K562 (cell line): Measurements from ENCODE around the gene ROBO2. TPM values are rescaled to one million over a fixed set of nuclear protein-coding genes. Genes with fewer than 3 reads are reported as not detected.

Experiments used
- ATAC-seq: fragments of 200-7000 bp; cut with Tn5 transposase; 3 replicates; pipeline ENCODE4 v1.9.1; 2020; ENCODE audit warnings: moderate library complexity
- BruUV-seq: library from RNA; stranded (reverse); fragments of 400-500 nt; replicated peaks from 2 replicates; lab custom pipeline; 2021; lab: Mats Ljungman, UMichigan
- CTCF ChIA-PET: fragments of 300-600 bp; formaldehyde crosslinking; extraction: SDS; loops from one replicate; lab custom pipeline; 2021; ENCODE audit warnings: low intra/inter-chr PET ratio; lab: Yijun Ruan, JAX
- POLR2A ChIA-PET: fragments of 300-600, 350-650 bp; sonication (Branson Sonifier 250); formaldehyde crosslinking; extraction: SDS; loops from one replicate; lab custom pipeline; 2021; ENCODE audit warnings: antibody characterized with exemption, inconsistent platforms; lab: Yijun Ruan, JAX
- DNase-seq, 4 experiments: peaks; one replicate each; pipeline versions ENCODE4 v3.0.0 to v3.0.0-alpha.2; 2011 to 2018; ENCODE audit warnings: low spot score in 3 of 4, mixed read lengths in 3 of 4; ENCODE audit errors: extremely low read depth in 1 of 4
- FAIRE-seq: peaks from 2 replicates; lab custom pipeline; 2011; peaks lifted over from hg19 to GRCh38; lab: Jason Lieb, UNC
- H2AFZ ChIP-seq: 2 replicates; pipeline ENCODE4 v1.6.0; 2011; ENCODE audit warnings: low read depth, low read length, control low read depth, inconsistent platforms
- H3K27ac ChIP-seq: fragments of 200-600 bp; 3 replicates; pipeline ENCODE4 v1.8.0; 2011; ENCODE audit warnings: low read depth, mild to moderate bottlenecking, control low read depth, inconsistent platforms, low read length, moderate library complexity, mixed read lengths; ENCODE audit errors: extremely low read depth
- H3K27me3 ChIP-seq, 2 experiments: fragments of 300-600 bp in 1 of 2; 2 replicates in 1 of 2; 3 replicates in 1 of 2; pipeline versions ENCODE4 v1.6.0 to v1.8.0; 2011; ENCODE audit warnings: inconsistent platforms in 2 of 2, low read length in 2 of 2, mild to moderate bottlenecking in 1 of 2, mixed read lengths in 1 of 2, moderate library complexity in 1 of 2; ENCODE audit not compliant: control insufficient read depth in 2 of 2, insufficient read depth in 2 of 2
- H3K36me3 ChIP-seq: fragments of 300-600 bp; 3 replicates; pipeline ENCODE4 v1.8.0; 2011; ENCODE audit warnings: mild to moderate bottlenecking, low read length, inconsistent platforms; ENCODE audit not compliant: control insufficient read depth, insufficient read depth
- H3K4me1 ChIP-seq, 2 experiments: fragments of 200-600 bp in 1 of 2; replicated peaks in 1 of 2; 2 replicates in 1 of 2; 3 replicates in 1 of 2; pipeline versions ENCODE4 v1.5.1 to v1.8.0; 2011; ENCODE audit warnings: inconsistent platforms in 2 of 2, low read length in 2 of 2, mild to moderate bottlenecking in 1 of 2, mixed read lengths in 1 of 2, moderate library complexity in 1 of 2; ENCODE audit not compliant: control insufficient read depth in 2 of 2, insufficient read depth in 2 of 2
- H3K4me2 ChIP-seq: 2 replicates; pipeline ENCODE4 v1.6.1; 2011; ENCODE audit warnings: low read length, control low read depth, inconsistent platforms, mixed read lengths; ENCODE audit not compliant: insufficient read depth
- H3K4me3 ChIP-seq: fragments of 200-600 bp; sonication (generic), shearing (Covaris generic); 2 replicates; pipeline ENCODE4 v1.5.1; 2016; ENCODE audit warnings: control low read depth, inconsistent platforms
- H3K79me2 ChIP-seq: fragments of 200-600 bp; 3 replicates; pipeline ENCODE4 v1.8.0; 2011; ENCODE audit warnings: low read length, inconsistent platforms; ENCODE audit not compliant: control insufficient read depth, insufficient read depth
- H3K9ac ChIP-seq, 2 experiments: 2 replicates each; pipeline versions ENCODE4 v1.6.0 to v1.6.1; 2011; ENCODE audit warnings: low read depth in 2 of 2, low read length in 2 of 2, control low read depth in 1 of 2, inconsistent platforms in 1 of 2, mild to moderate bottlenecking in 1 of 2, mixed read lengths in 1 of 2; ENCODE audit not compliant: insufficient read depth in 1 of 2
- H3K9me1 ChIP-seq: one replicate; pipeline ENCODE4 v1.6.0; 2011; ENCODE audit warnings: inconsistent platforms, mild to moderate bottlenecking, low read length, moderate library complexity; ENCODE audit not compliant: control insufficient read depth, insufficient read depth
- H3K9me3 ChIP-seq: replicated peaks from 2 replicates; pipeline ENCODE4 v1.5.1; 2011; ENCODE audit warnings: low read depth, low read length, inconsistent platforms; ENCODE audit not compliant: control insufficient read depth, insufficient read depth
- H4K20me1 ChIP-seq: replicated peaks from 2 replicates; pipeline ENCODE4 v1.6.1; 2011; ENCODE audit warnings: low read length, inconsistent platforms, mixed read lengths; ENCODE audit not compliant: control insufficient read depth, insufficient read depth
- BCOR ChIP-seq: fragments of 450-650 bp; IDR thresholded peaks from 2 replicates; pipeline ENCODE4 v1.6.1; 2016
- KAT7 ChIP-seq: sonication (generic); formaldehyde crosslinking; IDR thresholded peaks from 2 replicates; pipeline ENCODE4 v1.8.0; 2022; ENCODE audit warnings: missing genetic modification reagents, mild to moderate bottlenecking, borderline replicate concordance
- MXI1 ChIP-seq: IDR thresholded peaks from 2 replicates; pipeline ENCODE4 v1.6.1; 2011; ENCODE audit warnings: low read depth, mild to moderate bottlenecking, improper control_type of control experiment, low read length
- PHF8 ChIP-seq: fragments of 200-600 bp; sonication (generic); IDR thresholded peaks from 2 replicates; pipeline ENCODE4 v1.6.1; 2012; ENCODE audit warnings: mixed run types, mild to moderate bottlenecking, inconsistent platforms, low read length, moderate library complexity, borderline replicate concordance
- SMARCC2 ChIP-seq: fragments of 450-650 bp; IDR thresholded peaks from 2 replicates; pipeline ENCODE4 v1.6.1; 2017; ENCODE audit warnings: antibody characterized with exemption, moderate library complexity, mild to moderate bottlenecking, low read depth
- ZBTB12 ChIP-seq: fragments of 250-450 bp; sonication (Bioruptor Pico); IDR thresholded peaks from 2 replicates; pipeline ENCODE4 v1.4.0; 2020
- ZC3H8 ChIP-seq: fragments of 450-650 bp; IDR thresholded peaks from 2 replicates; pipeline ENCODE4 v1.6.1; 2017
- WGBS: fragments of 100-300 bp; shearing (Covaris generic); methylation state at CpG from one replicate; pipeline ENCODE4 v1.1.6; 2016; ENCODE audit warnings: low coverage, mixed read lengths; ENCODE audit not compliant: insufficient coverage; ENCODE audit errors: missing lambda C conversion rate; 5-methylcytosine and 5-hydroxymethylcytosine counted together
- in situ Hi-C: fragments of 300-500 bp; cut with MboI; formaldehyde crosslinking; loops from 4 replicates; pipeline ENCODE4 v1.15.0; 2018; ENCODE audit warnings: inconsistent platforms, mixed read lengths
- intact Hi-C: fragments of 100-400 bp; cut with micrococcal nuclease; formaldehyde crosslinking; loops from 2 replicates; pipeline ENCODE4 v1.14.2; 2022
- polyA plus RNA-seq, 8 experiments: library from polyadenylated mRNA; depleted of rRNA in 4 of 8; stranded (reverse) in 5 of 8; unstranded in 3 of 8; fragments of >200 nt; fragmentation: Nextera tagmentation in 2 of 8; fragmentation: Illumina TruSeq in 1 of 8; extraction: Ambion mirVana in 2 of 8; extraction: Trizol in 1 of 8; gene quantifications; 2 replicates each; pipeline versions ENCODE4 v1.2.1 to v1.2.3, GENCODE V29; 2011 to 2014; ENCODE audit warnings: inconsistent platforms in 1 of 8, missing spikeins in 1 of 8
- total RNA-seq, 7 experiments: library from RNA; depleted of rRNA in 6 of 7; stranded (reverse); fragments of >200 nt in 6 of 7; fragmentation: Illumina TruSeq in 2 of 7; extraction: Trizol in 2 of 7; gene quantifications; 2 replicates each; pipeline versions ENCODE4 v1.2.1 to v1.2.3, GENCODE V29; 2011 to 2021; ENCODE audit warnings: low replicate concordance in 1 of 7

ROBO2 gene
- total and polyA plus RNA-seq, 9 of the 15 experiments (the other 6 are each of a cell fraction or from before 2014, with no cell fraction given): 0.84 to 3.0 (median 1.7) TPM

GRCh38 chr3:77460326-77460725 lies 420.4 kb downstream of the ROBO2 start:
- FAIRE-seq (no peak), DNase-seq (no peak), ATAC-seq (no peak)
- no peaks in the 10 kb centered on the region for H3K27me3 ChIP-seq
- no peak overlapping the region for H3K27ac ChIP-seq
- H3K9ac ChIP-seq: no peak overlapping the region
- no peaks in the 10 kb centered on the region for H3K79me2 ChIP-seq
- H3K9me1 ChIP-seq: no peaks in the 10 kb centered on the region
- no peak for TF ChIP-seq MXI1
- TF ChIP-seq ZC3H8: no peak
- no peak for TF ChIP-seq PHF8
- TF ChIP-seq SMARCC2: no peak
- TF ChIP-seq BCOR: no peak
- no peaks in the 10 kb centered on the region for H3K36me3 ChIP-seq
- POLR2A ChIA-PET: no interaction called here
- H3K4me1 ChIP-seq: no peaks in the 10 kb centered on the region
- no peak overlapping the region for H2AFZ ChIP-seq
- CTCF ChIA-PET: no interaction called here
- H3K4me3 ChIP-seq: no peak overlapping the region
- WGBS: 0% methylated on average over 3 of the region's 3 CpGs
- no peaks in the 10 kb centered on the region for H4K20me1 ChIP-seq
- H3K4me2 ChIP-seq: no peak overlapping the region
- in situ Hi-C loops (no loop called here), intact Hi-C loops (no loop called here)
- H3K9me3 ChIP-seq: no peaks in the 10 kb centered on the region
- no TSS peak for BruUV-seq

GRCh38 chr3:77462951-77463350 lies 423.1 kb downstream of the ROBO2 start:
- no peak for TF ChIP-seq KAT7 (CRISPR knock-in tag)
- no peak for TF ChIP-seq ZBTB12 (CRISPR knock-in tag)
- intact Hi-C loops (no loop called here), in situ Hi-C loops (no loop called here)
- no peaks in the 10 kb centered on the region for H3K79me2 ChIP-seq
- H3K9ac ChIP-seq: no peak overlapping the region
- no TSS peak for BruUV-seq
- H3K4me1 ChIP-seq: no peaks in the 10 kb centered on the region
- no peaks in the 10 kb centered on the region for H4K20me1 ChIP-seq
- ATAC-seq (no peak), FAIRE-seq (no peak), DNase-seq (no peak)
- ChIA-PET CTCF (no interaction called here), POLR2A (no interaction called here)
- H3K36me3 ChIP-seq: no peaks in the 10 kb centered on the region
- no peaks in the 10 kb centered on the region for H3K9me1 ChIP-seq
- H2AFZ ChIP-seq: no peak overlapping the region
- no peak overlapping the region for H3K27ac ChIP-seq
- H3K27me3 ChIP-seq: no peaks in the 10 kb centered on the region
- no peak overlapping the region for H3K4me2 ChIP-seq
- H3K4me3 ChIP-seq: no peak overlapping the region
- WGBS: 9% methylated on average over 1 of the region's 1 CpG
- no peaks in the 10 kb centered on the region for H3K9me3 ChIP-seq
